Stimulated activated CD8-positive, alpha-beta memory T cell treated with anti-CD3 and anti-CD28 coated beads, Interleukin-4, amount 100 ng/mL, for 1 hour (primary cell): Measurements from ENCODE around the gene STEAP3.

Source experiments
- DNase-seq, 2 donors: peaks; one replicate each; pipeline ENCODE4 v3.0.0-alpha.2; 2020; ENCODE audit warnings: low read depth in 2 of 2, low spot score in 1 of 2

Gene STEAP3

GRCh38 chr2:119225105-119225865, 1.7 kb downstream of the STEAP3 start:
- no peak for DNase-seq

GRCh38 chr2:119225926-119226325, 2.3 kb downstream of the STEAP3 start:
- DNase-seq, result no peak

- DNase-seq, result no peak
Observed at GRCh38 chr2:119227346-119227745, 3.7 kb downstream of the STEAP3 start.

GRCh38 chr2:119228136-119228535, 4.5 kb downstream of the STEAP3 start:
- DNase-seq, result no peak

- DNase-seq, result no peak
Observed at GRCh38 chr2:119228964-119229363, 5.3 kb downstream of the STEAP3 start.

GRCh38 chr2:119229716-119230115, 6.1 kb downstream of the STEAP3 start:
- DNase-seq, result no peak

GRCh38 chr2:119230219-119231185, 6.9 kb downstream of the STEAP3 start:
- no peak for DNase-seq

- no peak for DNase-seq
Observed at GRCh38 chr2:119231975-119232665, 8.5 kb downstream of the STEAP3 start.

GRCh38 chr2:119232666-119232993, 9.0 kb downstream of the STEAP3 start:
- DNase-seq, result no peak

GRCh38 chr2:119233326-119234020, 9.8 kb downstream of the STEAP3 start:
- no peak for DNase-seq

GRCh38 chr2:119234021-119235019, 10.7 kb downstream of the STEAP3 start:
- DNase-seq, result no peak

- DNase-seq, result no peak
Observed at GRCh38 chr2:119236796-119237195, 13.2 kb downstream of the STEAP3 start.

- no peak for DNase-seq
Observed at GRCh38 chr2:119240311-119241204, 16.9 kb downstream of the STEAP3 start.

GRCh38 chr2:119241205-119241532, 17.5 kb downstream of the STEAP3 start:
- no peak for DNase-seq

GRCh38 chr2:119242276-119243119, 18.9 kb downstream of the STEAP3 start:
- DNase-seq, result no peak

- DNase-seq, result no peak
Observed at GRCh38 chr2:119243621-119244020, 20.0 kb downstream of the STEAP3 start.

GRCh38 chr2:119245076-119245840, 21.6 kb downstream of the STEAP3 start:
- DNase-seq, result no peak
